T follicular helper cell (primary cell): ENCODE results near the gene CCDC201.

ENCODE experiments used
- DNase-seq: peaks from one replicate; pipeline ENCODE4 v3.0.0-alpha.2; 2020; ENCODE audit warnings: low read depth

CCDC201 gene

DNA sequence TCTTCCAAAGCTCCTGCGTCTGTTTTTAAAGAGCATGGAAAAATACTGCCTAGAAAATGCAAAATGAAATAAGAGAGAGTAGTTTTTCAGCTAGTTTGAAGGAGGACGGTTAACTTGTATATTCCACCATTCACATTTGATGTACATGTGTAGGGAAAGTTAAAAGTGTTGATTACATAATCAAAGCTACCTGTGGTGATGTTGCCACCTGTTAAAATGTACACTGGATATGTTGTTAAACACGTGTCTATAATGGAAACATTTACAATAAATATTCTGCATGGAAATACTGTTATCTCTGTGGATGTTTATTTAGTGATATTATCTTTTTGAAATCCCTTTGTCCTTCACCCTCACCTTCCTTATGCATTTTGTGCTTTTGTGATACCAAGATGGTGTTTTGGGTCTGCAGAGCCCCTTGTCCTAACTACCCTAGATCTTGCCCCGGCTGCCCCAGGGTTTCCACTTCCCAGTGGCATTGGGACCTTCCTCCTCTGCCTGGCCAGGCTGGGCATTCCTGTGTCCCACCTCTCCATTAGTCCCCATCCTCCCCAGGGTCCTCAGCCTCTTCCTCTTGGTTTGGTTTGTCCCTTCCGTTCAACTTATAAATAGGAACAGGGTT, 20.6 kb upstream of the CCDC201 start:
- DNase-seq, result no peak

DNA sequence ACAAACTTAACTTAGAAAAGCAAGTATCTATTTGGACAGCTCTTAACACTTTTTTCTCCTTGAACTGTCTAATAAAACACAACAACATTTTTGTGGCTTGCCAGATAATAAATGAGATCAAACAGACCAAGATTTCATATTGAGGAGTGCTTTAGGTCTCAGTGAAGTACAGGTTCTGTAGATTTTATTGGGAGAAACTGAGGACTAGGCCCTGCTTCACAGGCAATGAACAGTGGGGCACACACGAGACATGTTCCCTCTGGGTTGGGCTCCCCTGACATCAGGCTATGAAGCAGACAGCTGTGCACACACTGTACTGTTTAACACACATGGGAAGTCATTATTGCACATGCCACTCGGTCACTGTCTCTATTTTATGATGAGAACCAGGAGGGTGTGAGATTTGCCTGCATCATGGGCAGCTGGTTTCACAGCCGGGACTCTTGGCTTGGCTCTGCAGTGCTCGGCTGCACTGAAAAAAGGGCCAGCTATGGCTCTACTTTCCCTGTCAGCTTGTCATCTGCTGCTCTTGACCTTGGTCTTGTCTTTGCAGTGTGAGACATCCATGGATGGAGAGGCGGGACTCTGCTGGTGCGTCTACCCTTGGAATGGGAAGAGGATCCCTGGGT, 19.6 kb upstream of the CCDC201 start:
- no peak for DNase-seq

DNA sequence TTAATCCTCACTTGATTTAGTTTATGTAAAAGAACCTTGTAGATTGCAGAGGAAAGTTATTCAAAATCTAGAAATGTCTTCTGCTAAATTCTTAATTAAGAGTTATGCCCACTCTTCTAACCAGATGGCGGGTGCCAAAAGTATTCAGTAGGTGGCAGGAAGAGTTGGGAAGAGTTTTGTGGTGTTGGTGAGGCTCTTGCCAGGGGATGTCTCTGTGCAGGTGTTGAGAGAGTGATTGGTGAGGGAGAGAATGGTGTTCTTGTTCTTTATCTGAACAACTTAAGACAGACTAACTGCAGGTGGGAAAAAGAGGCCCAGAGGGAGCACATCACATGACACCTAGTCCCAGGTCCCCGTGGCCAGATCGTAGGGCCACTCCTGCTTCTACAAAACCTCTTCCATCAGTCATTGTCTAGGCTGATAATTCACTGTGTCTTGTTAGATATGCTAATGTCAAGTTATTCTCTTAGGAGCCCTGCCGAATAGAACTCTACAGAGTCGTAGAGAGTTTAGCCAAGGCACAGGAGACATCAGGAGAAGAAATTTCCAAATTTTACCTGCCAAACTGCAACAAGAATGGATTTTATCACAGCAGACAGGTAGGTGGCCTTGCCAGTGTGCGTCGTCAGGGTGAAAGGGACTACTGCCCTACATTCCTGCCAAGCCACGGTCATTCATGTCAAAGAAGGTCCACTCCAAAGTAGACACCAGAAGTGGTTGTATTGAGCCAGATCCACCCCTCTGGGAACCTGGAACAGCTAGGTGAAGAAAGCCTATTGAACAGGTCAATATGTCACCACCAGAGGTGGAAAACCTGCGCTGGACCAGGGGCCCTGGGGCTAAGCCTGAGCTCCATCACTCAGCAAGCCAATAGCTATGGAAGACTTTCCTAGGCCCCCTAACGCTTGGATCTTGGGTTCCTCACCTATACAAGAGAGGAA, 18.9 kb upstream of the CCDC201 start:
- DNase-seq, result no peak

DNA sequence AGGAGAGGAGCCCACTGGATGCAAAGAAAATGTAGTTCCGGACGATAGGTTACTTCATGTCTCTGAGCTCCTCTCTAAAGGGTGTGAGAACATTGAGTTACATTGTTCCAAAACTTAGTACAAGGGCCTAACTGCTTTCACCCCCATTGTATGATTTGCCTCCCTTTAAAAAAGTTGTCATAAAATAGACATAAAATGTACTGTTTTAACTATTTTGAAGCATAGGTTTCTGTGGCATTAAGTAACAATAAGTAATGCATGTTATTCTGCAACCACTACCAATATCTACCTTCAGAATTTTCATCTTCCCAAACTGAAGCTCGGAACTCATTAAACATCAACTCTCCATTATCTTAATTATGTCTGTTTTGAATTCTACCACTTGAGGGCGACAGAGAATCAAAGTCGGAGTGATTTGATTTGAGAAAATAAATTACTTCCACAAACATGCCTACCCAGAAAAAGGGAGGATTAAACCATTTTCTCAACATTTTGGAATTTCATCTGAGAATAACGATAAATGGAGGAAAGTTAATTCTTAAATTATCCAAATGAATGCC, 18.1 kb upstream of the CCDC201 start:
- no peak for DNase-seq

DNA sequence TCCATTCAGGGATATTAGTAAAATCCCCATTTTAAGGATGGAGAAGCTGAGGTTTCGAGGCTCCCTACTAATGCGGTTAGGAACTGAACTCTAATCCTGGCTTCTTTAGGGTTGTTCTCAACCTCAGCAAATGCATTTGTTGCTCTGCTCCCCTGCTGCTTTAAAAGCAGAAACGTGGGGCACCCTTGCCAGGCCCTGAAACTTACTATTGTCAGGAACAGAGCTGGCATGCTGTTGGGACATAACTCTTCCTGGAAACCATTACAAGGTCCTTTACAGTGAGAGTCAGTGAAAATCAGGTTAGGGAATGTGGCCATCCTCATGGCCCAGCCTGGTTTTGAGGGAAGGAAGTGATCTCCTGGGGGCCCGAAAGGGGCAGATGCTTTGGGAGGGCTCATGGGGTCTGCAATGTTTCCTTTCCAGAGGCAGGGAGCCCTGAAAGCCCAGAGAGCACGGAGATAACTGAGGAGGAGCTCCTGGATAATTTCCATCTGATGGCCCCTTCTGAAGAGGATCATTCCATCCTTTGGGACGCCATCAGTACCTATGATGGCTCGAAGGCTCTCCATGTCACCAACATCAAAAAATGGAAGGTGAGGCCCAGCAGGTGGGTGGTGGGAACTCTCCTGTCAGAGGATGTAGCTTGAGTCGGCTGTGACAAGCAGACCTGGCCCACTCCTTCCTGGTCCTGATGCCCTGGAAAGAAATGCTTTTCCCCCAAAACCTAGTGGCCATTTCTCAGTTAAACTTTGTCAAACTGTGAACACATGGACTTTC, 17.4 kb upstream of the CCDC201 start:
- no peak for DNase-seq

DNA sequence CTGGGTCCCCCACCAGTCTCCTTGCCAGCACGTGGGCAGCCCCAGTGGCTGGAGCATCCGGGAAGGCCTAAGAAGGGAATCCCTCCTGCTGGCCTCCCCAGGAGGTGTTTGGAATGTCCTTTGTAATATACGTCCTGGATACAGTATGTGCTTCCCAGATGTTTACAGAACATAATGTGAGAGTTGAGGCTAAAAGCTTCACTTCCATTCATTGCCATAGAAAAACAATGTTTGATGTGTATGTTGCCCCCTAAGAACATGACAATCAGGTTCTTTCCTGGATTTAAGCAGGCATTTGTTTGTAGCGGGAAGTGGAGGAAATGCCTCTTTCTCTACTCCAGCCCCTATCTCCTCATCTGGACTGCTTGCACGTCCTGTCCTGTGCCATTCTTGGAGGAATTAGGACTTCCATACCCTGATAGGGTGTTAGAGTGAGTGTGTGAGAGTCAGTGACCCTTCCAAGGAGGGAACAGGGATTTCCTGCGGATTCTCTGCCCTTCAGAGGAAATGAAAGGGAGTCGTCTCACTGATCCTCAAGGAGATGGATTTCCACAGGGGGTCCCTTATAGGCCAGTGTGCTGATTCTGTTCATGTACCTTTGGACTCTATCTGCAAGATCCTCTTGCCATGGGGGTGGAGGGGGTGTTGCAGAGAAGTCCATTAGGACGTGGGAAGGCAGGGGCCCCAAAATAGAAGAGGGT, 16.6 kb upstream of the CCDC201 start:
- no peak for DNase-seq

DNA sequence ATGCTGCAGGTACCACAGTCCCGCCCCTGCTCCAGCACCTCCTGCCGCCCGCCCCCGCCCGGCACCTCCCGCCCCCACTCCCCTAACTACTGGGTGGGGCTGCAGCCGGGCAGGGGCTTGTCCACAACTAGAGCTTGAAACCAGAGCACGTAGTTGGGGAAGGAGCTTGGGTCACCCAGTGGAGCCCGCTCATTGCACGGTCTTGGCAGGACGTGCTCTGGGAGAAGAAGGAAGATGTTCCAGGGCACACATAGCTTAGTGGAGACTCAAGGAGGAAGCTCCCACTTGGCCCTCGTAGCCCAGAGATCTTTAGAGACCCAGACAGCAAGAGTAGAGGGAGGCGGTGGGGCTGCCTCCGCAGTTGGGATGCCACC, 16.1 kb upstream of the CCDC201 start:
- no peak for DNase-seq

DNA sequence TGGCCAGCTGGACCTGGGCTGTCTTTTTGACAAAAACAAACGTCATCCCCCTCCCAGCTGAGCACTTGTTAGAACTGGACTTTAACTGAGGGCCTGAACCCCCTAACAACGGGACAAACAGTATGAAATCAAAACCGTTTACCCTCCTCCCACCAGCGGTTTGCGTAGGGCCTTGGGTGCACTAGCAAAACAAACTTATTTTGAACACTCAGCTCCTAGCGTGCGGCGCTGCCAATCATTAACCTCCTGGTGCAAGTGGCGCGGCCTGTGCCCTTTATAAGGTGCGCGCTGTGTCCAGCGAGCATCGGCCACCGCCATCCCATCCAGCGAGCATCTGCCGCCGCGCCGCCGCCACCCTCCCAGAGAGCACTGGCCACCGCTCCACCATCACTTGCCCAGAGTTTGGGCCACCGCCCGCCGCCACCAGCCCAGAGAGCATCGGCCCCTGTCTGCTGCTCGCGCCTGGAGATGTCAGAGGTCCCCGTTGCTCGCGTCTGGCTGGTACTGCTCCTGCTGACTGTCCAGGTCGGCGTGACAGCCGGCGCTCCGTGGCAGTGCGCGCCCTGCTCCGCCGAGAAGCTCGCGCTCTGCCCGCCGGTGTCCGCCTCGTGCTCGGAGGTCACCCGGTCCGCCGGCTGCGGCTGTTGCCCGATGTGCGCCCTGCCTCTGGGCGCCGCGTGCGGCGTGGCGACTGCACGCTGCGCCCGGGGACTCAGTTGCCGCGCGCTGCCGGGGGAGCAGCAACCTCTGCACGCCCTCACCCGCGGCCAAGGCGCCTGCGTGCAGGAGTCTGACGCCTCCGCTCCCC, 15.5 kb upstream of the CCDC201 start, which contains the start of gene IGFBP1:
TSS of gene IGFBP1 (plus strand) at position 304 of the 808 bp plus-strand sequence. CDS start at position 469, 165 bp downstream.
- no peak for DNase-seq

DNA sequence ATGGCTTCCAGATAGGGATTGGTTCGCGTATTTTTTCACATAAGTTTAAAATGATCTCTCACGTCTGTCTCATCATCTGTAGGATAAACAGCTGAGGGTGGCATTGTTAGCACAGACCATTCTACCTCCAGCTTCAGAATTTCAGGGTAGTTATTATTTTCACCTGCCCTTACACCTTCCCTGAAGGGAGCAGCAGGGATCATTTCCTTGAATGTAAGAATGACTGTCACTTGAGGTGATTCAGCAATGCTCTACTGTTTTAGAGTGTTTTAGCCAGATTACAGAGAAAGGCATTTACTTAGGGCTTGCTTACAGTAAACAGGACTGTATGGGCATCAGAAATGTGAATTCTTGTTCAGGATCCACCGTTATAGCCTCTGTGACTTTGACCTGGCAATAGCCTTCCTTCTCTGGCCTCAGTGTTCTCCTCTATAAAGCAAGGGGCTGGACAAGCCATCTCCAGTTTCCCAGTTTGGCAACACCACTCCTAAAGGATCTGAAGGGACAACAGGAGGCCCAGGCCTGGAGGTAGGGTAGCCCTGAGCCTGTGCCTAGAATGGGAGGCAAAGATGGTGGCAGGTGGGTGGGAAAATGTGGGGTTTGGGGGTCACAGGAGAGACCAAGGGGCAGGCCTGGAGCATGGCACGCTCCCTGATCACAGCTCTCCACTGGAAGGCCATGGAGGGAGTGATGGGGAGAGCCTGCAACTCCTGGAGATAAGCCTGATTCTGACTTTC, 14.2 kb upstream of the CCDC201 start:
- no peak for DNase-seq

DNA sequence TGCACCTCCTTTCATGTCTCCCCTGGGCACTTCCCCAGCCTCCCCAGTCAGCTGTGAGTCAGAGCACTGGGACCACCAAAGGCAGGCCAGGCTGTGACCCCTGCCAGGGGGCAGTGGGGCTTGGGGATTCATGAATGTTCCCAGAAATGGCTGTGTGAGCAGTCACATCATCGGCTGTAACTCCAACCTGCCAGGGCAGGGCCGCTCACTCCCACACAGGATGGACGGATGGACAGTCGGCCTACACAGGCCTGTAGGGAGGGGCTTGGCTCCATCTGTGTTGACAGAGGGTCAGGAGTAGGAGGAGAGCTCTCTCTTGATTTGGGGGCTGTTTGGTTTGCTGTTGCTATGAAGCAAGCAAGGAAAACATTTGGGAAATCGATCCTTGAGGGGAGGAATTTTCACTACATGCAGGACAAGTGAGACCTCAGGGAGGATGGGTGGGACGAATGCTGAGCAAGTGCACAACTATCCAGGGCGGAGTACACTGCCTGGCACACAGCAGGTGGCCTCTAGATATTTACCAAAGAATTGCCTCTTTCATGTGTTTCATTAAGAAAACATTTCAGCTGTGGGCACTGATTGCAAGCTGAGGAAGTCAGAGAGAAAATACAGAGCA, 12.5 kb upstream of the CCDC201 start:
- no peak for DNase-seq

DNA sequence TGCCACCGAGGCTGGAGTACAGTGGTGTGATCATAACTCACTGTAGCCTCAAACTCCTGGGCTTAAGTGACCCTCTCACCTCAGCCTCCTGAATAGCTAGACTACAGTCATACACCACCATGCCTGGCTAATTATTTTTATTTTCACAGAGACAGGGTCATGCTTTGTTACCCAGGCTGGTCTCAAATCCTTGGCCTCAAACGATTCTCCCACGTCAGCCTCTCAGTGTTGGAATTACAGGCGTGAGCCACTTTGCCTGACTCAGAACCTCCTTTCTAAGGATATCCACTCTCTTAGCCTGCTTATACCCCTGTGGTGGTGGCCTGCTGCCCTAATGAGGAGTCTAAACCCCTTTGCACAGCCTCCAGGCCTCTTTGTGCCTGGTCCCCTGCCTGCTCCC, 11.3 kb upstream of the CCDC201 start:
- DNase-seq, result no peak

DNA sequence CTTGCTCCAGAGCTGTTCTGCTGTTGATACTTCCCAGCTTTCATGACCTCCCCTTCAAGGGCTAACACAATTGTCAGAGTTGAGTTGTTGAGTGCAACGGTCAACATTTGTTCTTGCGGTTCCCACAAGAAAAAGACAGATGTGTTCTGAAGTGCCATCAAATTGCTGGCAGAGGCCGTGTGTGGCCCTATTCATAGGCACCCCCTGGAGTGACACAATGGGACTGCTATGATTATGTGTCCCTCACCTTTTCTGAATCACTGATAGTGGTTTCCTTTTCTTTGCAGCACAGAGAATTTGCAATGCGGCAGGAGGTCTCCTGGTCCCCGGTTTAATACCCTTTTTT, 9.6 kb upstream of the CCDC201 start:
- no peak for DNase-seq

DNA sequence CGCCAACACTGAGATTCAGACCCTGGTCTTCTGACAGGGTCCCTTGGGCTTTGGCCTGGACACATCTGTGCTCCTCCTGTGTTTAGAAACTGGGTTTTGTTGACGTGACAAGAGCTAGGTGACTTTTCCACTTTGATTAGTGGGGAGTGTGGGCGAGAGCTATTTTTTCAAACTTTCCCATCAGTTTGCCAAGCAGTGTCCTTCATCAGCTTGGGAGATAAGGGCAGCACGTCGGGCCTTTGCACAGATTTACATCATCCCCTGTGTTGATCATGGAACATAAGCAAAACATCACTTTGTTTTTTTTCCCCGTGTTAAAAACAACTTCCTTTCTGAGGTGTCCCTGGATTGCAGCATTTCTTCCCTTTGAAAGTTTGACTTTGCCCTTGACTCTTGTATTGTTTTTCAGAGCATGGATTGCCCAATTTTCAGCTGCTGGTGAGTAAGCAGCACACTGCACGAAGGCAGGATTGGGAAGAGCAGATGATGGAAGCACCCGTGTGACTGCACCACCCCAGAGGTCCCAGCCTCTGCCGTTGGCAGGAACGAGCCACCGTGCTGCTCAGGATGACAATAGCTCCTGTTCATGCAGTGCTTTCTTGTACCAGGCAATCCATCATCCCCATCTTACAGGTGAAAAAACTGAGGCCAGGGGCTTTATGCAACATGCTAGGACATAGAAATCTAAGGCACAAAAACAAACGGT, 9.0 kb upstream of the CCDC201 start:
- no peak for DNase-seq

DNA sequence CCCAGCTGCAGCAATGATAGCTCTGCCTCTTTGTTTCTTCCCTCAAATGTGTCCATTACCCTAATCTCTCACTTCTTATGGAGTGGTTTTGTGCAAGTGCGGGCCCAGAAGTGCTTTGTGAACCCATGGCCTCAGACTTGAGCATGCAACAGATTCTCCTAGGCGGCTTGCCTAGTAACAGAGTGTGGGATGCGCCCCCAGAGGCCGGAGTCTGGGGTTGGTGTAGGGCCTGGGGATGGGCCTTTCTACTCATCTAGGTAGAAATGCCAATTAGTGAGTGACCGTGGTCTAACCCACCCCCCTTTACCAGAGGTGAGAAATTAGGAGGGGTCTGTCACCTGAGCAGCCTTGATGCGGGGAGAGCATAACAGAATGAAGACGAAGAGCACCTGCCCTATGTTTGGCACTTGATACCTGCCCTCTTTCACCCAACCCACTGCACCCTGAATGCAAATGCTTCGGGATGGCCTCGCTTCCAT, 8.4 kb upstream of the CCDC201 start:
- no peak for DNase-seq

DNA sequence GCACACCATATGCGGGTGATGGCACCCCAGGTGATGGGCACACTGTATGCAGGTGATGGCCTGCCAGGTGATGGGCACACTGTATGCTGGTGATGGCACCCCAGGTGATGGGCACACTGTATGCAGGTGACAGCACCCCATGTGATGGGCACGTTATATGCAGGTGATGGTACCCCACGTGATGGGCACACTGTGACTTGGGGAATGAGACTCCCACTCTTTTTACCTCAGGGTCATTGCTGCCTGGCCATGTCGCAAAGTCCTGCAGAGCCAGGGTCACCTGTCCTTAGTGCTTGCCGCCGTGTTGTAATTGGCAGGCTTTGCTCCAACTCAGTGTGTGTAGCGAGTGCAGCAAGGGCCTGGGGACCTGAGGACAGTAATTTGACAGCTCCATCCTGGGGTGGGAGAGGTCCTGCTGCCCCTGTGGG, 7.6 kb upstream of the CCDC201 start:
- no peak for DNase-seq

DNA sequence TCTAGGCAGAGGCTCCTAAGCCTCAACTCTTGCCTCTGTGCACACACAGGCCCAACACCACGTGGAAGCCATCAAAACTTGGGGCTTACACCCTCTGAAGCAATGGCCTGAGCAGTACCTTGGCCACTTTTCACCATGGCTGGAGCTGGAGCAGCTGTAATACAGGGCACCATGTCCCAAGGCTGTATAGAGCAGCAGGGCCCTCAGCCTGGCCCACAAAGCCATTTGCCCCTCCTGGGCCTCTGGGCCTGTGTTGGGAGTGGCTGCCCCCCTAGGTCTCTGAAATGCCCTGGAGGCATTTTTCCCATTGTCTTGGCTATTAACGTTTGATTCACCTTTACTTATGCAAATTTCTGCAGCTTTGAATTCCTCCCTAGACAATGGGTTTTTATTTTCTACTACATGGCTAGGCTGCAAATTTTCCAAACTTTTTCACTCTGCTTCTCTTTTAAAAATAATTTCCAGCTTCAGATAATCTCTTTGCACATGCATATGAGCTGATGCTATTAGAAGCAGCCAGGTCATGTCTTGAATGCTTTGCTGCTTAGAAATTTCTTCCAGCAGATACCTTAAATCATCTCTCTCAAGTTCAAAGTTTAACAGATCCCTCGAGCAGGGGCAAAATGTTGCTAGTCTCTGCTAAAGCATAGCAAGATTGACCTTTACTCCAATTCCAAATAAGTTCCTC, 5.7 kb upstream of the CCDC201 start:
- DNase-seq, result no peak

DNA sequence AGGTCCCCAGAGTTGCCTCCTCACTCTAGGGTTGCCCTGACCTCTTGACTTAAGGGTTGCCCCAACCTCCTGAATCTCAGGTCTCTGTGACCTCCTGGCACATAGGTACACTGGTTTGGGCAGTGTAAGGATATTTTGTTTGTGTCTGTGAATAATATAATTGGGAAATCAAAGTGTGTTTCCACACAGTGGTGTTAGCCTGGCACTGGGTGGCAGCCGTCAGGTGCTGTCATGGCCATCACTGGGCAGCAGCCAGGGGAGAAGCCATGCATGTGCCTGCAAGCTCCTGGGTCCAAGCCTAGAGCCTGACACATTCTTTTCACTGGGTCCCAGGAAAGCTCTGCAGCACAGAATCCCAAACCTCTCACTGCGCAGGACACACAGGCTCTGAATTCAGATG, 3.6 kb upstream of the CCDC201 start:
- DNase-seq, result no peak
